T-helper 9 cell (primary cell): ENCODE results near the gene CDC25B.
"Not testable (repeated sequence)": the region's sequence is repeated elsewhere in the genome, so short reads cannot be mapped to it uniquely, and the experiment has no call there.

Experiments used
- DNase-seq: peaks from one replicate; pipeline ENCODE4 v3.0.0-alpha.2; 2020

CDC25B gene

GRCh38 chr20:3840201-3840600, 44.1 kb downstream of the CDC25B start:
- not testable (repeated sequence) for DNase-seq

GRCh38 chr20:3842348-3842930, 46.3 kb downstream of the CDC25B start:
- DNase-seq, result no peak

GRCh38 chr20:3843490-3843889, 47.4 kb downstream of the CDC25B start:
- DNase-seq, result no peak

GRCh38 chr20:3843990-3844619, 48.0 kb downstream of the CDC25B start:
- not testable (repeated sequence) for DNase-seq

GRCh38 chr20:3846378-3846739, 50.2 kb downstream of the CDC25B start:
- DNase-seq, result no peak

GRCh38 chr20:3846740-3847428, 50.8 kb downstream of the CDC25B start, which contains the start of gene MAVS:
Gene MAVS, plus strand, starts transcription at chr20:3846834. Its CDS starts 7,791 bp downstream, at chr20:3854625.
- peak; percentile 77 for DNase-seq

- DNase-seq, result no peak
Measured at GRCh38 chr20:3847429-3847940, 51.4 kb downstream of the CDC25B start.

GRCh38 chr20:3848565-3848964, 52.5 kb downstream of the CDC25B start:
- no peak for DNase-seq

GRCh38 chr20:3854462-3854871, 58.4 kb downstream of the CDC25B start:
- no peak for DNase-seq
